Mucosa of descending colon (tissue), 3 donors: ENCODE results near the gene FAM217B. TPM values are rescaled to one million over a fixed set of nuclear protein-coding genes. Genes with fewer than 3 reads are reported as not detected.

Experiments
- ATAC-seq: fragments of 200-7000 bp; cut with Tn5 transposase; one replicate; pipeline ENCODE4 v1.9.1; 2020; ENCODE audit warnings: mild to moderate bottlenecking, moderate library complexity
- DNase-seq, 3 donors: peaks; one replicate each; pipeline ENCODE4 v3.0.0-alpha.2; 2020
- H3K36me3 ChIP-seq: fragments of 200-600 bp; one replicate; pipeline ENCODE4 v1.8.0; 2021; ENCODE audit warnings: low read depth, mild to moderate bottlenecking
- H3K4me1 ChIP-seq: fragments of 200-600 bp; one replicate; pipeline ENCODE4 v1.8.0; 2021; ENCODE audit warnings: low read depth, mild to moderate bottlenecking
- H3K4me3 ChIP-seq: fragments of 200-600 bp; one replicate; pipeline ENCODE4 v1.8.0; 2021; ENCODE audit warnings: mild to moderate bottlenecking
- H3K9me3 ChIP-seq: fragments of 200-600 bp; one replicate; pipeline ENCODE4 v1.8.0; 2021; ENCODE audit warnings: mild to moderate bottlenecking
- CTCF ChIP-seq: fragments of 200-600 bp; IDR thresholded peaks from one replicate; pipeline ENCODE4 v1.8.0; 2022; ENCODE audit warnings: antibody characterized with exemption, mild to moderate bottlenecking
- intact Hi-C, 2 donors: fragments of 100-400 bp; cut with DNase I in 1 of 2; cut with micrococcal nuclease in 1 of 2; formaldehyde crosslinking; loops; one replicate each; pipeline versions ENCODE4 v1.11.0 to v1.11.1; 2022; cut with DNase I, micrococcal nuclease
- long read RNA-seq, 2 donors: library from polyadenylated mRNA; unstranded; transcript quantifications; one replicate each; pipeline ENCODE4 v2.0.0, GENCODE V29; 2019 to 2021
- total RNA-seq, 3 donors: library from RNA; stranded (reverse); fragmentation: NEBNext Ultra II Directional in 2 of 3; extraction: Animal tissue kit (Norgen Biotek cat#: 25700) in 2 of 3; gene quantifications; one replicate each; pipeline versions ENCODE4 v1.2.1 to v1.2.4, GENCODE V29; 2021 to 2023
- donor health status: DM: no; HTN: no; CAD: no; lungs with moderate emphysema.
- donor health status: DM: no; HTN: no; CAD: no.
- donor health status: DM: no; HTN: yes; CAD: no.

Gene FAM217B
- 10 to 100 TPM in 1 of 3 donors, 1 to 10 TPM in 2; 8.2 to 19.0 (median 9.8) TPM for total RNA-seq
- long read RNA-seq, donor 1, full-length matches to known transcripts, result 6 of 15 reads
- long read RNA-seq, donor 1, partial matches to known transcripts, result 0 of 15 reads
- long read RNA-seq, donor 1, other reads (novel, unspliced or antisense), result 9 of 15 reads
- long read RNA-seq, donor 2, full-length matches to known transcripts, result 5 of 6 reads
- long read RNA-seq, donor 2, partial matches to known transcripts, result 0 of 6 reads
- long read RNA-seq, donor 2, other reads (novel, unspliced or antisense), result 1 of 6 reads

- peak; percentile 98 for ATAC-seq
- H3K4me1 ChIP-seq, result peaks cover 31% of the 10 kb centered on the region
- H3K4me3 ChIP-seq, result peak within 1 kb of the TSS; percentile 48
- H3K36me3 ChIP-seq, result no peaks in the 10 kb centered on the region
- peak; percentile 28 for TF ChIP-seq CTCF
- no peaks in the 10 kb centered on the region for H3K9me3 ChIP-seq
- peak; percentile 98 to 99 (median 99) for DNase-seq
- intact Hi-C loops, result no loop called here
These were observed at the start of gene FAM217B, which contains the start of gene PPP1R3D for GRCh38 chr20:59940129-59940955. Gene FAM217B, plus strand, starts transcription at chr20:59940389. Its CDS starts 3,555 bp downstream, at chr20:59943944. Gene PPP1R3D, minus strand, starts transcription at chr20:59940305. Its CDS starts 374 bp downstream, at chr20:59939931.

GRCh38 chr20:59891581-59891980, 48.6 kb upstream of the FAM217B start:
- ATAC-seq (no peak), DNase-seq (no peak)
- intact Hi-C loops, result no loop called here
- H3K4me3 ChIP-seq, result no peak overlapping the region
- TF ChIP-seq CTCF, result no peak
- no peaks in the 10 kb centered on the region for H3K36me3 ChIP-seq
- no peaks in the 10 kb centered on the region for H3K4me1 ChIP-seq
- H3K9me3 ChIP-seq, result no peaks in the 10 kb centered on the region

GRCh38 chr20:59895908-59896307, 44.3 kb upstream of the FAM217B start:
- no peak for TF ChIP-seq CTCF
- no peak for ATAC-seq
- Histone ChIP-seq H3K36me3 (no peaks in the 10 kb centered on the region), H3K4me1 (no peaks in the 10 kb centered on the region), H3K4me3 (no peak overlapping the region), H3K9me3 (no peaks in the 10 kb centered on the region)
- intact Hi-C loops, result no loop called here
- no peak for DNase-seq

- TF ChIP-seq CTCF, result no peak
- H3K9me3 ChIP-seq, result no peaks in the 10 kb centered on the region
- H3K4me3 ChIP-seq, result no peak overlapping the region
- no peak for DNase-seq
- no peaks in the 10 kb centered on the region for H3K36me3 ChIP-seq
- ATAC-seq, result no peak
- H3K4me1 ChIP-seq, result no peaks in the 10 kb centered on the region
- intact Hi-C loops, result no loop called here
These were observed 37.7 kb upstream of the FAM217B start for GRCh38 chr20:59902470-59902869.

- DNase-seq (no peak), ATAC-seq (no peak)
- H3K4me1 ChIP-seq, result no peaks in the 10 kb centered on the region
- no peak overlapping the region for H3K4me3 ChIP-seq
- H3K36me3 ChIP-seq, result no peaks in the 10 kb centered on the region
- no peak for TF ChIP-seq CTCF
- intact Hi-C loops, result no loop called here
- no peaks in the 10 kb centered on the region for H3K9me3 ChIP-seq
These were observed 36.6 kb upstream of the FAM217B start for GRCh38 chr20:59903621-59904020.
